8988T (cell line): ENCODE measurements around the gene VAMP1.
"Not testable (repeated sequence)": the region's sequence is repeated elsewhere in the genome, so short reads cannot be mapped to it uniquely, and the experiment has no call there.

ENCODE experiments used
- DNase-seq: peaks from one replicate; pipeline ENCODE4 v3.0.0; 2011

VAMP1 gene, protein sequence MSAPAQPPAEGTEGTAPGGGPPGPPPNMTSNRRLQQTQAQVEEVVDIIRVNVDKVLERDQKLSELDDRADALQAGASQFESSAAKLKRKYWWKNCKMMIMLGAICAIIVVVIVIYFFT

DNA sequence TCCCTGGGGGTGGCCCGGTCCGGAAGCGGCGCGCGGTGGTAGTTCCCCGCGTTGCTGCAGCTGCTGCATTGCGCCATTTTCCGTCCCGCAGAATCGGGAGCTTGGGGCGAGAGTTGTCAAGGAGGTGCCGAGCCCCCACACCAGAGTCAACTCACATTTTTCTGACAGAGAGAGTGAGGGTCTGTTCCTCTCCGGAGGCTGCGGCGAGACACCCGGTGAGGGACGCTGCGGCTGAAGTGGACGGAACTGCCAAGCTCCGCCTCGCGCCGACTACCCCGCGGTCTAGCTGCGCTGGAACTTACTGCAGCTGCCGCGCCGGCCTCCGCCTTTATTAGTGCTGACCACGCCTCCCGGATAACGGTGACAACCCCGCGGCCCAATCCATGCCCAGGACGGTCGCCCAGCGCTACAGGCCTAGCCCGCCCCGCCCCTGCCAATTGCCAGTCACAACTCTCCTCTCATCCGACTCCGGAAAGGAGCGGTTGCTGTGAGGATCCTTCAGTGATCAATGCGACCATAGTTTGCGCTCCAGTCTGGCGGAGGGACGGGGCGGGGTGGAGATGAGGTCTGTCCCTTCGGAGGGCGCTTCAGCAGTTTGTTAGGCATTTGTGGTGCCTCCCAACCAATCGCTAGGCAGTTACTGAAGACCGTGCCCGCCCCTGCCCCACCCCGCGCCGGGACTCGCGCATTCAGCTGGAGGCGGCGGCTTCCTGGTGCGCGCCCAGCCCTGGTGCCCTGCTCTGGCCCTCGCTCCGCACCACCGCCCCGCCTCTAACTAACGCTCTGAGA lies at the start of gene VAMP1:
VAMP1 (minus strand) TSS at position 303 of the 789 bp plus-strand sequence; CDS start at position 157, 146 bp downstream.
- peak; percentile 87 for DNase-seq

DNA sequence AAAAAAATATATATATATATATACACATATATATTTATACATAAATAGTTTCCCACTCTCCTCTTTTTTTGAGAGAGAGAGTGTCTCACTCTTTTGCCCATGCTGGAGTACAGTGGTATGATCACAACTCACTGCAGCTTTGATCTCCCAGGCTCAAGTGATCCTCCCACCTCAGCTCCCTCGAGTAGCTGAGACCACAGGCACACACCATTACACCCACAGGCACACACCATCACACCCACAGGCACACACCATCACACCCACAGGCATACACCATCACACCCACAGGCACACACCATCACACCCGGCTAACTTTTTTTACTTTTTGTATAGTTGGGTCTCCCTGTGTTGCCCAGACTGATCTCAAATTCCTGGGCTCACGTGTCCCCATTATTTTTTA lies 49.7 kb upstream of the VAMP1 start:
- no peak for DNase-seq

DNA sequence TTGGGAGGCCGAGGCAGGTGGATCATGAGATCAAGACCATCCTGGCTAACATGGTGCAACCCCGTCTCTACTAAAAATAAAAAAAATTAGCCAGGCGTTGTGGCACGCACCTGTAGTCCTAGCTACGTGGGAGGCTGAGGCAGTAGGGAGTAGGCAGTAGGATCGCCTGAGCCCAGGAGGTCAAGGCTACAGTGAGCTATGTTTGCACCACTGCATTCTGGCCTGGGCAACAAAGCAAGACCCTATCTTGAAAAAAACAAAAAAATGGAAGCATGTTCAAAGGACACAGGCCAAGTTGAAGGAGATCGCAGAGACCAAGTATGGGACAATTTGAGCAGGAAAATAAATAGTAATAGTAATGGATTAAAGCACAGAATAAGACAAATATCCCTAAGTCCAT lies 37.6 kb upstream of the VAMP1 start:
- no peak for DNase-seq

DNA sequence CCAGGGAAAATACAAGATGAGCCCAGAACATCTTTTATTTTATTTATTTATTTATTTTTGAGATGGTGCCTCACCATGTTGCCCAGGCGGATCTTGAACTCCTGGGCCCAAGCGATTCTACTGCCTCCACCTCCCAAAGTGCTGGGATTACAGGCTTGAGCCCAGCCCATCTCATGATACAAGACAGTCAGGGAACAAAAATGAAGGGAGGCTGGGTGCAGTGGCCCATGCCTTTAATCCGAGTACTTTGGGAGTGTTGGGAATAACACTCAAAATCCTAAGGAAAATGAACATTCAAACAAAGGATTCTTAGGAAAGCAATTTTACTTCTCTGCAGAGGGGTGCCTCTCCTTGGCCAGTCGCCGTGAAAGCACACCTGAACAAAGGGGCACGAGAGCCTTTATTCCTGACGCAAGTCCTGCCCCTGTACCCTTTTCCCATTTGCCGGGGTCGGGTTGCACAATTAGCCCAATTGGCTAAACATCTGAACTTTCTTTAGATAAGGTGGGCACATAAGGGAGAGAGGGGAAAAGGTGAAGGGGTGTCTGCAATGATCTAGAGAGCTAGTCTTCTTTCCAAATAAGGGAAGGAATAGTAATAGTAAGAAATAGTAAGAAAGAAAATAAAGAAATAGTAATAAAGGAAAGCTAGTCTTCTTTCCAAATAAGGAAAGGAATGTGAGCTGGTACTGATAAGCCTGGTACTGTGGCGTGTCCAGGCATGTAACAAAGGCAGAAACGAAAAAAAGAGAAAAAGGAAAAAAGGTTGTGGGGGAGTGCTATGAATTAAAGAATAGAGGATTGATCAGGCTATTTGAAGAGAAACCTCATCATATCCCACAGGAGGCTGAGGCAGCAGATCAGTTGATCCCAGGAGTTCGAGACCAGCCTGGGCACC lies 36.9 kb upstream of the VAMP1 start:
- no peak for DNase-seq

DNA sequence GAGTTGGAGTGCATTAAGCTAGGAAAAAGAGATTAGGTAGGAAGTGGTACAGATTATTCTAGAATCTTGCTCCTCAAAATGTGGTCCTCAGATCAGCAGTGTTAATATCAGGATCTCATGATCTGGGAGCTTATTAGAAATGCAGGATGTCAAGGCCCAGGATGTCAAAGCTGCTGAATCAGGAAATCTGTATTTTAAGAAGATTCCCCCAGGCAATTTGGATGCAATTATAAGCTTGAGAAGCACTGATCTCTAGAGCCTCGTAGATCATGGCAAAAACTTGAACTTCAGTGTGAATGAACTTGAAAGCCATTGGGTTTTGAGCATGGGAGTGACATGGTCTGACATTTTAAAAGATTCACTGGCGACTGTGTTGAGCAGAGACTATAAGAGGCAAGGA lies 30.0 kb upstream of the VAMP1 start:
- DNase-seq, result no peak

DNA sequence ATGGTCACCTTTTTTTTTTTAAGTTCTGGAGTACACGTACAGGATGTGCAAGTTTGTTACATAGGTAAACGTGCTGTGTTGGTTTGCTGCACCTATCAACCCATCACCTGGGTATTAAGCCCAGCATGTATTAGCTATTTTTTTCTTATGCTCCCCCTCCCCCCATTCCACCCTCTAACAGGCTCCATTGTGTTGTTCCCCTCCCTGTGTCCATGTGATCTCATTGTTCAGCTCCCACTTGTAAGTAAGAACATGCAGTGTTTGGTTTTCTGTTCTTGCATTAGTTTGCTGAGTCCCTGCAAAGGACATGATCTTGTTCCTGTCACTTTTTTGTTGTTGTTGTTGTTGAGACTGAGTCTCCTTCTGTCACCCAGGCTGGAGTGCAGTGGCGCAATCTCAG lies 26.8 kb upstream of the VAMP1 start:
- DNase-seq, result not testable (repeated sequence)

DNA sequence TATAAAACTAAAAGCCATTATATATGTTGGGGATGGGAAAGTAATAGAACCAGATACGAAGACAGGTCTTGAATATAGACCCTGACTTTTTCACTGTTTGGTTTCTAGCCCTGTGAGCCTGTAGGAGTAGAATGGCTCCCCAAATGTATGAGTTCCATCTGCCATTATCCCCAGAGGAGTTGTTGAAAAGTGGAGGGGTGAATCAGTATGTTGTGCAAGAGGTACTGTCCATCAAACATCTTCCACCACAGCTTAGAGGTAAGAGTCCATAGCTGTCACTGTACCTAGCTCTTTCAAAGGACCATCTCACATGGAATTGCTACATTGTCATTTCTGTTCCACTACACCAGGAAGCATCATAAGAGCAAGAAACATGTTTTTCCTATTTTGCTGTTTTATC lies 24.5 kb upstream of the VAMP1 start:
- DNase-seq, result no peak

DNA sequence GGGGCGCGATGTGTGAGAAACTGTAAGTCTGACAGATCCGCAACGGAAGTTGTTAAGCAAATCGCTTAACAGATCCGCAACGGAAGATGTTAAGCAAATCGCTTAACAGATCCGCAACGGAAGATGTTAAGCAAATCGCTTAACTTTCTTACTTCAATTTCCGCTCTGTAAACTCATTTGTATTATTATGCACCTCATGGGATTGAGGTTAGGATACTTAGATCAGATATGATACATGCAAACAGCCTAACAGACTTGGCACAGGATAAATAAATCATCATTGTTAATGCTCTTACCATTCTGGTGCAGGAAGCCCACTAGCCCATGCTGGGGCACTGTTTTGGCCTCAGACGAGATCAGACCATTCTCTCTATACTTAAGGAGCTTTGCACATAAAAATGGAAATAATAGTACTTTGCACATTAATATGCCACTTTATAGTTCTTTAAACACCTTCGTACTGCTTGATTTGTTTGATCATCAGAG lies 23.8 kb upstream of the VAMP1 start:
- no peak for DNase-seq

DNA sequence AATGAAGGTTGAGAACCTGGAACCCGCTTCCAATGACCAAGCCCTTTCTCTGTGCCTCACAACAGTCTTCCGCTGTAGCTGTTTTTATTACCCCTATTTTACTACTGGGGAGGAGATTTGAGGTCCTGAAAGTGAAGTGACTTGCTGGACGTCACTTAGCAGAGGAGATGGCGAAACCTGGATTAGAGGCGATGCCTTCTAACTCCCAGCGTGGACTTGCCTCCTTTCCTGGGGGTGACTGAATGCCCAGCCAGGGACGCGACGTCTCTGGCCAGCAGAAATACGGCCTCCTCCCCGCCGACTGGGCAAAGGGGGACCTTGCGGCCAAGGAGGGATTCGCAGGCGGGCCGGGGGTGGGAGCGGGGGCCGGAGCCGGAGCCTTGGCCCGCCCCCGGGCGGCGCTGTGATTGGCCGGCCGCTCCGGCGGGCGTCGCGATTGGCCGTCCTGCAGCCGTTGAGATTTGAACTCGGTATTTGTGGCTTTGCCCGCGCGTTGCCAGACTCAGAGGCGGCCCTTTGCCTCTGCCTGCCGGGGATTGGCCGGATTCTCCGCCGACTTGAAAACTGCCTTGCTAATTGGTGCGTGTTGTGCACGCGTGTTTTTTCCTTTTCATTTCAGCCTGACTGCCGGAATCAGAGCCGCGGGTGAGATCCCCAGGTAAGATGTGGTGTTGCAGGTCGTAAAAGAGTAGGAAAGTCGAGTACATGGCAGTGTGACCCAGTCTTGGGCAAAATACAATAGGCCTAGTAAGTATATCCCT lies 23.2 kb upstream of the VAMP1 start, which contains the start of gene NCAPD2:
NCAPD2 (plus strand) TSS at position 606 of the 761 bp plus-strand sequence. CDS start 997 bp downstream, outside the sequence.
- peak; percentile 41 for DNase-seq

DNA sequence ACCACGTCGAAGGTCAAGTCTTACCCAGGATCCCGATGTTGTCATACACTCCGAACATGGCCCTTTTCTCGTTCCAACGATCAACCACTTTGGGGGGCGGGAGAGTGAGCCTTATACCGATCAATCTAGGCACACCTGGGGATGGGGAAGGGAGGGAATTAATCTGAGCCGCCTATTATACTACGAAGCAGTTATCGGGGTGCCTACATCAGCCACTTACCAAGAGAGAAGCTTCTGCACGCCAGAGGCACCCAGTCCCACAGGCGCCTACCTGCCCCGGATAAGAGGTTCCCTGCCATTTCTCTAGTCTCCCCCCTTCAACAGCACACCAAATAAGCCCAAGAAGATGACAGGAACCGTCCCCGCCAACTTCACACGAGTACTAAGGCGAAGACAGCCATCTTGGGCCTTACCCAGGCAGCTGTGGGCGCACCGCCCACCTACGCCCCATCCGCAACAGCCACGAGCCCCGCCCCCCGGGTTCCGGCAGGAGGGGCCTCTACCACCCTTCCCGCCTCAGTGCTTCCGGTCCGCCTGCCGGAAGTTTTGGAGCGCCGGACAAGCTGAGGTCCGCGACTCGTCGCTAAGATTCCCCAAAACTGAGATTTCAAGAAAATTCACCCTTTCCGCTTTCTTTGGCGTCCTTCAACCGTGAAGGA lies 22.5 kb upstream of the VAMP1 start, which contains the start of gene MRPL51:
MRPL51 (minus strand) TSS at position 425 of the 659 bp plus-strand sequence; CDS start at position 299, 126 bp downstream.
- peak; percentile 63 for DNase-seq

DNA sequence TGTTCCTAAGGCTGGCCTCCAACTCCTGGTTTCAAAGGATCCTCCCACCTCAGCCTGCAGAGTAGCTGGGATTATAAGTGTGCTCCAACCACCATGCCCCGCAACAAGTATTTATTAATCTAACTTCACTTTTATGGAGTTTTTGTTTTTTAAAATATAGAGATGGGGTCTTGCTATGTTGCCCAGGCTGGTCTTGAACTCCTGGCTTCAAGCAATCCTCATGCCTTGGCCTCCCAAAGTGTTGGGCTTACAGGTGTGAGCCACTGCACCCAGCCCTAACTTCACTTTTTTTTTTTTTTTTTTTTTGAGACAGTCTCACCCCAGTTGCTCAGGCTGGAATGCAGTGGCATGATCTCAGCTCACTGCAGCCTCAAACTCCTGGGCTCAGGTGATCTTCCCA lies 20.2 kb upstream of the VAMP1 start:
- not testable (repeated sequence) for DNase-seq

DNA sequence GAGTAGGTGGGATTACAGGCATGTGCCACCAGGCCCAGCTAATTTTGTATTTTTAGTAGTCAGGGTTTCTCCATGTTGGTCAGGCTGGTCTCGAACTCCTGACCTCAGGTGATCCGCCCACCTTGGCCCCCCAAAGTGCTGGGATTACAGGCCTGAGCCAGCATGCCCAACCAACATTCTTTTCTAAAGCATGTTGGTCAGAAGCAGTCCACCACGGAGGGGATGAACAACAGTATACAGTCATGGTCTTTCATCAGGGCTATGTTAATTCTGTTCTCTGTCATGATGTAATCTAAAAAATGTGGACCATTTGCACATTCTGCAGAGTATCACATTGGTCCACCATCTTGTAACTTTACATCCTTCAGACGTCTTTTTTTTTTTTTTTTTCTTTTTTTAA lies 19.0 kb upstream of the VAMP1 start:
- DNase-seq, result no peak

DNA sequence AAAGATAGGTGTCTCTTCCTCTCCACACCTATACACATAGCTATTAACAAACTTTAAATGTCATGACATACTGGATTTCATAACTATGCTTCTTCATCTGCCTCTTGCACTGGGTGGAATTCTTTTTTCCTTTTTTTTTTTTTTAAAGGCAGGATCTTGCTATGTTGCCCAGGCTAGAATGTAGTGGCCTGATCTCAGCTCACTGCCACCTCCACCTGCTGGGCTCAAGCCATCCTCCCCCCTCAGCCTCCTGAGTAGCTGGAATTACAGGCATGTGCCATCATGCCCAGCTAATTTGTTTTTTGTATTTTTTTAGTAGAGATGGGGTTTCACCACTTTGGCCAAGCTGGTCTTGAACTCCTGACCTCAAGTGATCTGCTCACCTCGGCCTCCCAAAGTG lies 17.8 kb upstream of the VAMP1 start:
- no peak for DNase-seq

DNA sequence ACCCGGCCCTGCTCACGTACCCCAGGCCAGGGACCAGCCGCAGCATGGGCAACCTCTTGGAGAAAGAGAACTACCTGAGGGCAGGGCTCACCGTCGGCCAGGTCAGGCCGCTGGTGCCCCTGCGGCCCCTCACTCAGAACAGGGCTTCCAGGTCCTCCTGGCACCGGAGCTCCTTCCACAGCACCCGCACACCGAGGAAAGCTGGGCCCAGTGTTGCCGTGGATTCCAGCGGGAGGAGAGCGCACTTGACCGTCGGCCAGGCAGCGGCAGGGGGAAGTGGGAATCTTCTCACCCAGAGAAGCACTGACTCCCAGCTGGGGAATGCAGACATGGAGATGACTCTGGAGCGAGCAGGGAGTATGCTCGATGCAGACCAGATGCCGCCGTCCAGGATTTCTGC lies 7.9 kb upstream of the VAMP1 start:
- DNase-seq, result no peak

DNA sequence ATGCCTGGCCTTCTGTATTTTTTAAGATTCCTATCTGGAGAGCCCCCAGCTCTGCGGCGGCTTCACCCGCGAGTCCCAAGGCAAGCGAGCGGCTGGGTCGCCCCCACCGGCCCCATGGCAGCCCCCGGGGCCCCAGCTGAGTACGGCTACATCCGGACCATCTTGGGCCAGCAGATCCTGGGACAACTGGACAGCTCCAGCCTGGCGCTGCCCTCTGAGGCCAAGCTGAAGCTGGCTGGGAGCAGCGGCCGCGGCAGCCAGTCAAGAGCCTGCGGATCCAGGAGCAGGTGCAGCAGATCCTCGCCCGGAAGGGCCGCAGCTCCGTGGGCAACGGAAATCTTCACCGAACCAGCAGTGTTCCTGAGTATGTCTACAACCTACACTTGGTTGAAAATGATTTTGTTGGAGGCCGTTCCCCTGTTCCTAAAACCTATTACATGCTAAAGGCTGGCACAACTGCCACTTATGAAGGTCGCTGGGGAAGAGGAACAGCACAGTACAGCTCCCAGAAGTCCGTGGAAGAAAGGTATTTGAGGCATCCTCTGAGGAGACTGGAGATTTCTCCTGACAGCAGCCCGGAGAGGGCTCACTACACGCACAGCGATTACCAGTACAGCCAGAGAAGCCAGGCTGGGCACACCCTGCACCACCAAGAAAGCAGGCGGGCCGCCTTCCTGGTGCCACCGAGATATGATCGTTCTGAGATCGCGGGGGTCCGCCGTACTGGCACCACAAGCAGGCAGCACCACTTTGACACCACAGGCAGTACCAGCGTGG lies 7.3 kb upstream of the VAMP1 start:
- DNase-seq, result not testable (repeated sequence)

DNA sequence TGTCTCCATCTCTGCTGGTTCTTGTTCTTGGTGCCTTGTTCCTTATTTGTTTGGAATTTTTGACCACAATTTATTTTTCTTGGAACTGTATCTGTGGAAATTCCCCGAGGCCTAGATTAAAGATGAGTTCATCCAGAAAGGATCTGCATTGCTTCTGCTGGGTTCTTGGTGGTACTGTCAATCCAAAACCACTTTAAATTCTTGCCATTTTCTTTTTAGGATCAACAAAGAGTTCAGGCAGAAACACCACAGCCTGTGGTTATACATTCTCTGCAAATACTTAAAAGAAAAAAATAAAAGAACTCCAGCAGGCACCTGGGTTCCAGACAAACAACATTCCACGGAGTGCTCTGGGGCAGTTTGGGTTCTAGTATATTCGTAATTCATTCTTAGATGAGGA lies 6.0 kb upstream of the VAMP1 start:
- no peak for DNase-seq

DNA sequence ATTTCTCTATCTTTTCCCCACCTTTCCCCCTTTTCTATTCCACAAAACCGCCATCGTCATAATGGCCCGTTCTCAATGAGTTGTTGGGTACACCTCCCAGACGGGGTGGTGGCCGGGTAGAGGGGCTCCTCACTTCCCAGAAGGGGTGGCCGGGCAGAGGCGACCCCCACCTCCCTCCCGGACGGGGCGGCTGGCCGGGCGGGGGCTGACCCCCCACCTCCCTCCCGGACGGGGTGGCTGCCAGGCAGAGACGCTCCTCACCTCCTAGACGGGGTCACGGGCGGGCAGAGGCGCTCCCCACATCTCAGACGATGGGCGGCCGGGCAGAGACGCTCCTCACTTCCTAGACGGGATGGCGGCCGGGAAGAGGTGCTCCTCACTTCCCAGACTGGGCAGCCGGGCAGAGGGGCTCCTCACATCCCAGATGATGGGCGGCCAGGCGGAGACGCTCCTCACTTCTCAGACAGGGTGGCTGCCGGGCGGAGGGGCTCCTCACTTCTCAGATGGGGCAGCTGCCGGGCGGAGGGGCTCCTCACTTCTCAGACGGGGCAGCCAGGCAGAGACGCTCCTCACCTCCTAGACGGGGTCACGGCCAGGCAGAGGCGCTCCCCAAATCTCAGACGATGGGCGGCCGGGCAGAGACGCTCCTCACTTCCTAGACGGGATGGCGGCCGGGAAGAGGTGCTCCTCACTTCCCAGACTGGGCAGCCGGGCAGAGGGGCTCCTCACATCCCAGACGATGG lies 4.9 kb upstream of the VAMP1 start:
- DNase-seq, result not testable (repeated sequence)

DNA sequence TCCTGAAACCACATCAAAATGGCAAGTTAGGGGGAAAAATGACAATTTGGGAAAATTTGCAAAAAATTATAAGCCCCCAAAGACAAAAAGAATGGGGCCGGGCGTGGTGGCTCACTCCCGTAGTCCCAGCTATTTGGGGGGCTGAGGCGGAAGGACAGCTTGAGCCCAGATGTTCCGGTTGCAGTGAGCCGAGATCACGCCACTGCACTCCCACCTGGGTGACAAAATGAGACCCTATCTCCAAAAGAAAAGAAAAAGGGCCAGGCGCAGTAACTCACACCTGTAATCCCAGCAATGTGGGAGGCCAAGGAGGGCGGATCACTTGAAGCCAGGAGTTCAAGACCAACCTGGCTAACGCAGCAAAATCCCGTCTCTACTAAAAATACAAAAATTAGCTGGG lies 2.0 kb upstream of the VAMP1 start:
- DNase-seq, result no peak

DNA sequence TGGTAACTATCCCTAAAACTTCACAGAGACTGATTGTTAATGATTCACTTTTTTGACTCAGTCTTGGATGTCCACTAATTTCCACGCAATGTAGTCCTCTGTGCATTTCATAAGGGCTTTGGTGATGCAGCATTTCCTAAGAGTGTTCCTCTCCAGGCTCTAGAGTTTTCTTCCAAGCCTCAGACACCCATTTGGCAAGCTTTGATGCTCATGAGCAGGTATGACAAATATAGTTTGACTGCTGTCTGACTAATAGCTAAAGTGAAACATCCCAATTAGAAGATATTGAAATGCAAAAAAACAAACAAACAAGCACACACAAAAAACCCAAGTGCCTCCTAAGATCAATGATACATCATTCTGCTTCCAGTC lies 1.5 kb upstream of the VAMP1 start:
- DNase-seq, result no peak

DNA sequence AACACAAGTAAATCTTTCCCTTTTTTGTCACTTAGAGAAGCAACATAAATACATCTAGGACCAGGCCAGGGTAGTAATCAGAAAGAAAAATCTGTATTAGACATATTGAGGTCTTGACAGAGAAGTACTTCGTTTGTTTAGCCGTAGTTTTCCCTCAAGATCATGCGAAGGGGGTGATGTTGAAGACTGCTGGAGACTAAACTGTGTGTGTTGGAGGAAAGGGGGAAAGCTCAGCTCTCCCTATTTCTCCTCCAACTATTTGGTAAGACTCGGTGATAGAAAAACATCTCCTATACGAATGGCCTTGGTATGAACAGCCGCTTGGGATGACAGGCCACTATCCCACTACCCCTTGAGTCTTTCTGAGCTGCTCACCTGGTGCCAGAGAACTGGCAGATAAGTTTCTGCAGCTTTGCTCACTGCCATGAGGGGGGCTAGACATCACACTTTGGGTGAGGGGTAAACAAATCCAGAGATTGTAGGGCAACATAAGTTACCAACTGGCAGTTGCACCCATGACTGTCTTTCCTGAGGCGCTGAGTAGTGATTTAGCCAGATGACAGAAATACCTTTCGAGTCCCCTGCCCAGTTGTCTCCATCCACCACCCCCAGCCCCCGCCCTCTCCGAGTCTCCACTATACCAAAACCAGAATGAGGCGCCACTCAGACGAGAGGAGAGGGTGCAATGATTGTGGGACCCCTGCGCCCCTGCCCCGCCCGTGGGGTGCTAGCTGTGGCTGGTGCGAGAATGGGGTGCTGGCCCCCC lies 685 bp downstream of the VAMP1 start:
- no peak for DNase-seq
